ENCODE measurements around the gene MRPS21.
A peak's percentile ranks its signal among the peaks of the same experiment; 100 is the strongest.

MRPS21 gene

GRCh38 chr1:150293433-150294253, at the start of gene MRPS21:
TSS of gene MRPS21 (plus strand) at chr1:150293861. CDS start at chr1:150294367, 506 bp downstream.
- peak; percentile 98 to 99 for DNase-seq

- DNase-seq: no peak
Measured at GRCh38 chr1:150249936-150250335, 43.7 kb upstream of the MRPS21 start.

- no peak for DNase-seq
Measured at GRCh38 chr1:150256198-150256553, 37.5 kb upstream of the MRPS21 start.

- DNase-seq: peak; percentile 71 to 92
Measured at GRCh38 chr1:150256554-150257341, 36.9 kb upstream of the MRPS21 start.

GRCh38 chr1:150257624-150258585, 35.8 kb upstream of the MRPS21 start, which contains the start of gene CA14:
TSS of gene CA14 (plus strand) at chr1:150257774. CDS start at chr1:150258129, 355 bp downstream.
- DNase-seq: peak; percentile 59 to 79

- peak in 1 of 2 experiments; percentile 56 for DNase-seq
Measured at GRCh38 chr1:150259217-150259616, 34.4 kb upstream of the MRPS21 start.

GRCh38 chr1:150259758-150260669, 33.6 kb upstream of the MRPS21 start:
- DNase-seq: peak; percentile 91 to 93

- DNase-seq: no peak
Measured at GRCh38 chr1:150261367-150261766, 32.3 kb upstream of the MRPS21 start.

GRCh38 chr1:150262388-150263320, 31.0 kb upstream of the MRPS21 start:
- DNase-seq: no peak

GRCh38 chr1:150263549-150263948, 30.1 kb upstream of the MRPS21 start:
- DNase-seq: no peak

GRCh38 chr1:150267896-150268295, 25.8 kb upstream of the MRPS21 start:
- no peak for DNase-seq

GRCh38 chr1:150268340-150268704, 25.3 kb upstream of the MRPS21 start:
- peak in 1 of 2 experiments; percentile 58 for DNase-seq

- DNase-seq: peak; percentile 98 to 100
Measured at GRCh38 chr1:150268705-150269403, 24.8 kb upstream of the MRPS21 start, which contains the start of gene APH1A. TSS of gene APH1A (minus strand) at chr1:150269016. CDS start at chr1:150268810, 206 bp downstream.

- no peak for DNase-seq
Measured at GRCh38 chr1:150269451-150269850, 24.2 kb upstream of the MRPS21 start.

- DNase-seq: no peak
Measured at GRCh38 chr1:150271291-150271959, 22.2 kb upstream of the MRPS21 start.

- no peak for DNase-seq
Measured at GRCh38 chr1:150273311-150273710, 20.4 kb upstream of the MRPS21 start.

GRCh38 chr1:150280138-150280707, 13.4 kb upstream of the MRPS21 start:
- DNase-seq: no peak

GRCh38 chr1:150281221-150281757, 12.4 kb upstream of the MRPS21 start:
- DNase-seq: peak; percentile 75 to 94
